CD4-positive, alpha-beta T cell treated with Interleukin-21 for 1 hour (primary cell): ENCODE measurements around the gene PSMD5.
"Not testable (repeated sequence)": the region's sequence is repeated elsewhere in the genome, so short reads cannot be mapped to it uniquely, and the experiment has no call there.

Experiments
- DNase-seq: peaks from one replicate; pipeline ENCODE4 v3.0.0-alpha.2; 2020

The PSMD5 gene

GRCh38 chr9:120854596-120855327, 12.0 kb upstream of the PSMD5 start:
- DNase-seq = no peak

- DNase-seq = no peak
Observed at GRCh38 chr9:120853198-120853597, 10.5 kb upstream of the PSMD5 start.

- DNase-seq = no peak
Observed at GRCh38 chr9:120852240-120853010, 9.7 kb upstream of the PSMD5 start.

GRCh38 chr9:120851449-120851848, 8.7 kb upstream of the PSMD5 start:
- no peak for DNase-seq

- no peak for DNase-seq
Observed at GRCh38 chr9:120850315-120850714, 7.6 kb upstream of the PSMD5 start.

- DNase-seq = no peak
Observed at GRCh38 chr9:120846906-120847305, 4.2 kb upstream of the PSMD5 start.

GRCh38 chr9:120846251-120846889, 3.6 kb upstream of the PSMD5 start:
- peak; percentile 78 for DNase-seq

GRCh38 chr9:120845255-120845654, 2.5 kb upstream of the PSMD5 start:
- no peak for DNase-seq

GRCh38 chr9:120841930-120842684, 615 bp downstream of the PSMD5 start:
- no peak for DNase-seq

GRCh38 chr9:120839146-120839545, 3.6 kb downstream of the PSMD5 start:
- no peak for DNase-seq

- DNase-seq = no peak
Observed at GRCh38 chr9:120837921-120838320, 4.8 kb downstream of the PSMD5 start.

GRCh38 chr9:120833325-120833724, 9.4 kb downstream of the PSMD5 start:
- DNase-seq = no peak

GRCh38 chr9:120832807-120833206, 9.9 kb downstream of the PSMD5 start:
- DNase-seq = no peak

GRCh38 chr9:120830865-120831264, 11.9 kb downstream of the PSMD5 start:
- DNase-seq = no peak

GRCh38 chr9:120830151-120830550, 12.6 kb downstream of the PSMD5 start:
- no peak for DNase-seq

- no peak for DNase-seq
Observed at GRCh38 chr9:120829650-120830049, 13.1 kb downstream of the PSMD5 start.

GRCh38 chr9:120820095-120820494, 22.6 kb downstream of the PSMD5 start:
- no peak for DNase-seq

GRCh38 chr9:120818595-120818994, 24.1 kb downstream of the PSMD5 start:
- no peak for DNase-seq

- no peak for DNase-seq
Observed at GRCh38 chr9:120815075-120815474, 27.6 kb downstream of the PSMD5 start.

GRCh38 chr9:120808931-120809330, 33.8 kb downstream of the PSMD5 start:
- DNase-seq = no peak

- DNase-seq = no peak
Observed at GRCh38 chr9:120807607-120808379, 34.9 kb downstream of the PSMD5 start.

- DNase-seq = not testable (repeated sequence)
Observed at GRCh38 chr9:120804784-120805363, 37.8 kb downstream of the PSMD5 start.
